WI38 (cell line): ENCODE results near the gene SLC2A2.

Experiments used
- H3K4me3 ChIP-seq: 2 replicates; pipeline ENCODE4 v1.5.1; 2011; ENCODE audit warnings: low read depth, mild to moderate bottlenecking, control low read depth, low read length
- TF ChIP-seq, protein P1 (sequence below): IDR thresholded peaks from 2 replicates; pipeline ENCODE4 v1.5.1; 2012; ENCODE audit warnings: low read depth, mild to moderate bottlenecking, control low read depth, low read length

The SLC2A2 gene

DNA sequence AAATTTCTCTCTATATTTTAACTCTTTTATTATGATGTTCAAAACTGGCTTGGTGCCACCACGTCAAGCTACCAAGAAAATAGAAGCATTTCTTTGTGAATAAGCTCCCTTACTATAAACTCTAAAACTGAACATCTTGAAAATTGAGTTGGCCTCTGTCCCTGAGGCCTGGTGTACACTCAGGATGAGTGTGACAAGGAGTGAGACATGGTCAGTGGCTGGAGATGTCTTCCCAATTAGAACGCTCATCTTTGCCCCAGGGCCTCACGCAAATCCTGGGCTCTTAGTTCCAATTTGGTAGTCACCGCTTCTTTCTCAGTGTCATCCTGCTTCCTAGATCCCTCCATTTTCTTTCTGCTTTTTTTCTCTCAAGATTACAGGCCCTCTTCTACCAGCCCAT, 26.2 kb downstream of the SLC2A2 start:
- H3K4me3 ChIP-seq, result no peak overlapping the region
- TF ChIP-seq, protein P1, sequence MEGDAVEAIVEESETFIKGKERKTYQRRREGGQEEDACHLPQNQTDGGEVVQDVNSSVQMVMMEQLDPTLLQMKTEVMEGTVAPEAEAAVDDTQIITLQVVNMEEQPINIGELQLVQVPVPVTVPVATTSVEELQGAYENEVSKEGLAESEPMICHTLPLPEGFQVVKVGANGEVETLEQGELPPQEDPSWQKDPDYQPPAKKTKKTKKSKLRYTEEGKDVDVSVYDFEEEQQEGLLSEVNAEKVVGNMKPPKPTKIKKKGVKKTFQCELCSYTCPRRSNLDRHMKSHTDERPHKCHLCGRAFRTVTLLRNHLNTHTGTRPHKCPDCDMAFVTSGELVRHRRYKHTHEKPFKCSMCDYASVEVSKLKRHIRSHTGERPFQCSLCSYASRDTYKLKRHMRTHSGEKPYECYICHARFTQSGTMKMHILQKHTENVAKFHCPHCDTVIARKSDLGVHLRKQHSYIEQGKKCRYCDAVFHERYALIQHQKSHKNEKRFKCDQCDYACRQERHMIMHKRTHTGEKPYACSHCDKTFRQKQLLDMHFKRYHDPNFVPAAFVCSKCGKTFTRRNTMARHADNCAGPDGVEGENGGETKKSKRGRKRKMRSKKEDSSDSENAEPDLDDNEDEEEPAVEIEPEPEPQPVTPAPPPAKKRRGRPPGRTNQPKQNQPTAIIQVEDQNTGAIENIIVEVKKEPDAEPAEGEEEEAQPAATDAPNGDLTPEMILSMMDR, result no peak

DNA sequence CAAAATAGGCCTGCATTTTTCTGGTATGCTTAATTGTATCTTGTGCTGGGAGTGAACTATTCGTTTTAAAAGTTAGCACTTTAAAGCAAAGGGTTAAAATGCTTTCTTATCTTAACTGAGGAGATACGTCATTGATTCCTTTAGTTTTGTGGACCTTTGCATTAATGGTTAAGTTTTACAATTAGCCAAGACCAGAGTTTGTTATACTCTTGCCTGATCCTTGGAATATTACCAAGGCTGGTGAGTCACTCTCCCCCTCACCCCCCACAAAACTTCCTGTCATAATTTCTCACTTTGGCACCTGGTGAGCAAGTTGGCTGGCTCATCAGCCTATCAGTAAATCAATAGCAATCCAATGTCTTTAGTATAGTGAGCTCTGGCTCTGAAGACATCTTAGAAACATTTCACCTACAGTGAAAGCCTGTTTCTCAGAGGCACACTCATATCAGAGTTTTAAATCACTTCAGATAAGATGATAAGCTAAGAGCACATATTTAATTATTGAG, 26.7 kb downstream of the SLC2A2 start:
- TF ChIP-seq, protein P1, result no peak
- H3K4me3 ChIP-seq, result no peak overlapping the region

GRCh38 chr3:170997961-170998913, 28.3 kb downstream of the SLC2A2 start:
- H3K4me3 ChIP-seq, result no peak overlapping the region
- TF ChIP-seq, protein P1, result no peak

GRCh38 chr3:170992854-170993253, 33.7 kb downstream of the SLC2A2 start:
- TF ChIP-seq, protein P1, result no peak

GRCh38 chr3:170991664-170992063, 34.9 kb downstream of the SLC2A2 start:
- TF ChIP-seq, protein P1, result no peak
- H3K4me3 ChIP-seq, result no peak overlapping the region

More at GRCh38 chr3:170992854-170993253, 33.7 kb downstream of the SLC2A2 start:
- H3K4me3 ChIP-seq, result no peak overlapping the region

- TF ChIP-seq, protein P1, result no peak
- H3K4me3 ChIP-seq, result no peak overlapping the region
Measured at GRCh38 chr3:170989100-170989648, 37.3 kb downstream of the SLC2A2 start.

DNA sequence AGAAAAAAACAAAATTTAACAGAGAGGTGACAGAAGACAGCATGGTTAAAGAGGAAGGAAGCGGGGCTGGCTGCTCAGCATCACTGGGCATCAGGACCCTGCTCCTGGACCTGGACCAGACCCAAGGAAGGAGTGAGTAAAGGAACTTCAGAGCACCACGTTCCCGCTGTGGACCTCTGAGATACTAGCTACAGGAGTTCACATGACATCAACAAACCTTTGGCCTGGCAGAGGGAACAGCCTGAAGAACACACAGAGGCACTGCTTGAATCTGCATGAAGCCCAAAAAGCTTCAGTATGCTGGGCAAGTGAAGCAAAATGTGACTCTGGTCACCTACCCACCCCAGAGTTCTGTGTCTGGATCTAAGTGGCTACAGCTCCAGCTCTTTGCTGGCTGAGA, 38.1 kb downstream of the SLC2A2 start:
- H3K4me3 ChIP-seq, result no peak overlapping the region
- TF ChIP-seq, protein P1, result no peak
